ENCODE results near the gene SBF1. TPM values are rescaled to one million over a fixed set of nuclear protein-coding genes. Genes with fewer than 3 reads are reported as not detected.

Gene SBF1
- total and polyA plus RNA-seq, 2 experiments from 2014 or later = 25.2 to 92.0 TPM

GRCh38 chr22:50443801-50444625, 30.8 kb downstream of the SBF1 start:
- Histone ChIP-seq H3K27ac (peak overlapping the region; percentile 8; the same call in 1 of the 2 replicates), H3K36me3 (ENCODE audit: low read depth) (no peaks in the 10 kb centered on the region)
- peak; percentile 21 for DNase-seq

GRCh38 chr22:50443197-50443596, 31.6 kb downstream of the SBF1 start:
- Histone ChIP-seq H4K20me1 (ENCODE audit: insufficient read depth) (no peaks in the 10 kb centered on the region), H3K9ac (no peak overlapping the region), H3K27me3 (replicated peaks; ENCODE audit: insufficient read depth) (no peaks in the 10 kb centered on the region), H3K36me3 (ENCODE audit: low read depth) (no peaks in the 10 kb centered on the region), H3K4me3 (no peak overlapping the region), H3K79me2 (ENCODE audit: insufficient read depth) (no peaks in the 10 kb centered on the region), H2AFZ (no peak overlapping the region), H3K27ac (no peak overlapping the region), H3K9me2 (ENCODE audit: insufficient read depth) (no peaks in the 10 kb centered on the region), H3K9me3 (ENCODE audit: low read depth) (no peaks in the 10 kb centered on the region), H3F3A (ENCODE audit: insufficient read depth) (no peaks in the 10 kb centered on the region), H3K4me2 (ENCODE audit: unreplicated experiment) (no peak overlapping the region), H3K4me1 (ENCODE audit: insufficient read depth) (no peaks in the 10 kb centered on the region)
- no peak for DNase-seq
- 77 to 81% methylated on average over 15 of the region's 15 CpGs for WGBS, 2 experiments (ENCODE audit: low coverage in 1 of 2, low lambda C conversion rate in 2 of 2, missing lambda C conversion rate in 2 of 2)
- no peak for TF ChIP-seq EZH2 (IDR thresholded peaks at IDR 0.05; ENCODE audit: insufficient read depth, poor library complexity, severe bottlenecking)
- TF ChIP-seq EZH2phosphoT487 (IDR thresholded peaks at IDR 0.05; ENCODE audit: insufficient read depth, low read depth) = no peak
- in situ Hi-C loops (cut with MboI) = no loop called here

More at GRCh38 chr22:50443801-50444625, 30.8 kb downstream of the SBF1 start:
- Histone ChIP-seq H3K9me3 (ENCODE audit: low read depth) (no peaks in the 10 kb centered on the region), H3F3A (ENCODE audit: insufficient read depth) (no peaks in the 10 kb centered on the region; the same call in 1 of the 2 replicates), H3K79me2 (ENCODE audit: insufficient read depth) (no peaks in the 10 kb centered on the region), H3K9ac (no peak overlapping the region), H4K20me1 (ENCODE audit: insufficient read depth) (no peaks in the 10 kb centered on the region), H3K9me2 (ENCODE audit: insufficient read depth) (no peaks in the 10 kb centered on the region), H3K4me2 (ENCODE audit: unreplicated experiment) (no peak overlapping the region), H3K4me3 (no peak overlapping the region), H2AFZ (no peak overlapping the region), H3K27me3 (replicated peaks; ENCODE audit: insufficient read depth) (no peaks in the 10 kb centered on the region), H3K4me1 (ENCODE audit: insufficient read depth) (no peaks in the 10 kb centered on the region)
- in situ Hi-C loops (cut with MboI) = no loop called here
- TF ChIP-seq EZH2phosphoT487 (IDR thresholded peaks at IDR 0.05; ENCODE audit: insufficient read depth, low read depth) (no peak), EZH2 (IDR thresholded peaks at IDR 0.05; ENCODE audit: insufficient read depth, poor library complexity, severe bottlenecking) (no peak)
- 64 to 70% methylated on average over 28 of the region's 28 CpGs for WGBS, 2 experiments (ENCODE audit: low coverage in 1 of 2, low lambda C conversion rate in 2 of 2, missing lambda C conversion rate in 2 of 2)

GRCh38 chr22:50441428-50441993, 33.3 kb downstream of the SBF1 start:
- no peak for DNase-seq
- H3K9me3 ChIP-seq (ENCODE audit: low read depth) = no peaks in the 10 kb centered on the region
- no peaks in the 10 kb centered on the region for H3K79me2 ChIP-seq (ENCODE audit: insufficient read depth)
- no peak overlapping the region for H3K4me3 ChIP-seq
- in situ Hi-C loops (cut with MboI) = no loop called here
- H3K27me3 ChIP-seq (replicated peaks; ENCODE audit: insufficient read depth) = no peaks in the 10 kb centered on the region
- no peaks in the 10 kb centered on the region for H3F3A ChIP-seq (ENCODE audit: insufficient read depth)
- no peak for TF ChIP-seq EZH2phosphoT487 (IDR thresholded peaks at IDR 0.05; ENCODE audit: insufficient read depth, low read depth)
- no peak for TF ChIP-seq EZH2 (IDR thresholded peaks at IDR 0.05; ENCODE audit: insufficient read depth, poor library complexity, severe bottlenecking)
- H3K4me1 ChIP-seq (ENCODE audit: insufficient read depth) = no peaks in the 10 kb centered on the region
- H4K20me1 ChIP-seq (ENCODE audit: insufficient read depth) = no peaks in the 10 kb centered on the region
- no peak overlapping the region for H3K4me2 ChIP-seq (ENCODE audit: unreplicated experiment)
- H3K36me3 ChIP-seq (ENCODE audit: low read depth) = no peaks in the 10 kb centered on the region
- no peak overlapping the region for H2AFZ ChIP-seq
- WGBS, 2 experiments (ENCODE audit: low coverage in 1 of 2, low lambda C conversion rate in 2 of 2, missing lambda C conversion rate in 2 of 2) = 83 to 84% methylated on average over 13 to 16 of the region's 17 CpGs
- no peaks in the 10 kb centered on the region for H3K9me2 ChIP-seq (ENCODE audit: insufficient read depth)
- no peak overlapping the region for H3K9ac ChIP-seq
- H3K27ac ChIP-seq = no peak overlapping the region

GRCh38 chr22:50440544-50441249, 34.1 kb downstream of the SBF1 start:
- no peaks in the 10 kb centered on the region for H3K36me3 ChIP-seq (ENCODE audit: low read depth)
- no peaks in the 10 kb centered on the region for H3K4me1 ChIP-seq (ENCODE audit: insufficient read depth)
- no peak overlapping the region for H2AFZ ChIP-seq
- H3K9me2 ChIP-seq (ENCODE audit: insufficient read depth) = no peaks in the 10 kb centered on the region
- no peaks in the 10 kb centered on the region for H3K9me3 ChIP-seq (ENCODE audit: low read depth)
- H3K79me2 ChIP-seq (ENCODE audit: insufficient read depth) = no peaks in the 10 kb centered on the region
- no peak overlapping the region for H3K27ac ChIP-seq
- H3K4me2 ChIP-seq (ENCODE audit: unreplicated experiment) = no peak overlapping the region
- no peaks in the 10 kb centered on the region for H3F3A ChIP-seq (ENCODE audit: insufficient read depth)
- 93% methylated on average over 25 to 26 of the region's 26 CpGs for WGBS, 2 experiments (ENCODE audit: low coverage in 1 of 2, low lambda C conversion rate in 2 of 2, missing lambda C conversion rate in 2 of 2)
- DNase-seq = no peak
- no peak overlapping the region for H3K4me3 ChIP-seq
- H4K20me1 ChIP-seq (ENCODE audit: insufficient read depth) = no peaks in the 10 kb centered on the region
- TF ChIP-seq EZH2phosphoT487 (IDR thresholded peaks at IDR 0.05; ENCODE audit: insufficient read depth, low read depth) (no peak), EZH2 (IDR thresholded peaks at IDR 0.05; ENCODE audit: insufficient read depth, poor library complexity, severe bottlenecking) (no peak)
- H3K9ac ChIP-seq = no peak overlapping the region
- no peaks in the 10 kb centered on the region for H3K27me3 ChIP-seq (replicated peaks; ENCODE audit: insufficient read depth)
- in situ Hi-C loops (cut with MboI) = no loop called here

Data from GM23248 (cell line).